ENCODE data around the gene RNFT2. TPM values are rescaled to one million over a fixed set of nuclear protein-coding genes. Genes with fewer than 3 reads are reported as not detected.

RNFT2 gene
- total RNA-seq, 2 donors from 2014 or later, result 0.32 to 4.7 TPM

DNA sequence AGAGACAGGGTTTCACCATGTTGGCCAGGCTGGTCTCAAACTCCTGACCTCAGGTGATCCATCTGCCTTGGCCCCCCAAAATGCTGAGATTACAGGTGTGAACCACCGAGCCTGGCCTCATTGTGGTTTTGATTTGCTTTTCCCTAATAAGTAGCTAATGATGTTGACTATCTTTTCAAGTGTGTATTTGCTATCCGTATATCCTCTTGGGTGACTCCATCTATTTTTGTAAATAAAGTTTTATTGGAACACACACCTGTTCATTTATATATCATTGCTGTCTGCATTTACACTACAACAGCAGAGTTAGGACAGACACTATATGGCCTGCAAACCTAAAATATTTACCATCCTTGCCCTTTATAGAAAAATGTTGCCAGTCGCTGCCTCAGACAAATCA lies 156.8 kb downstream of the RNFT2 start:
- no peaks in the 10 kb centered on the region for H3K27me3 ChIP-seq (replicated peaks; ENCODE audit: insufficient read depth)
- TF ChIP-seq POLR2A (IDR thresholded peaks at IDR 0.05), result no peak
- TF ChIP-seq, protein P1, sequence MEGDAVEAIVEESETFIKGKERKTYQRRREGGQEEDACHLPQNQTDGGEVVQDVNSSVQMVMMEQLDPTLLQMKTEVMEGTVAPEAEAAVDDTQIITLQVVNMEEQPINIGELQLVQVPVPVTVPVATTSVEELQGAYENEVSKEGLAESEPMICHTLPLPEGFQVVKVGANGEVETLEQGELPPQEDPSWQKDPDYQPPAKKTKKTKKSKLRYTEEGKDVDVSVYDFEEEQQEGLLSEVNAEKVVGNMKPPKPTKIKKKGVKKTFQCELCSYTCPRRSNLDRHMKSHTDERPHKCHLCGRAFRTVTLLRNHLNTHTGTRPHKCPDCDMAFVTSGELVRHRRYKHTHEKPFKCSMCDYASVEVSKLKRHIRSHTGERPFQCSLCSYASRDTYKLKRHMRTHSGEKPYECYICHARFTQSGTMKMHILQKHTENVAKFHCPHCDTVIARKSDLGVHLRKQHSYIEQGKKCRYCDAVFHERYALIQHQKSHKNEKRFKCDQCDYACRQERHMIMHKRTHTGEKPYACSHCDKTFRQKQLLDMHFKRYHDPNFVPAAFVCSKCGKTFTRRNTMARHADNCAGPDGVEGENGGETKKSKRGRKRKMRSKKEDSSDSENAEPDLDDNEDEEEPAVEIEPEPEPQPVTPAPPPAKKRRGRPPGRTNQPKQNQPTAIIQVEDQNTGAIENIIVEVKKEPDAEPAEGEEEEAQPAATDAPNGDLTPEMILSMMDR (IDR thresholded peaks at IDR 0.05), result no peak
- no peak overlapping the region for H3K27ac ChIP-seq
- intact Hi-C loops (cut with DNase I), result no loop called here
- DNase-seq (ENCODE audit: low spot score), result no peak
- no peaks in the 10 kb centered on the region for H3K4me1 ChIP-seq (replicated peaks)
- no peaks in the 10 kb centered on the region for H3K36me3 ChIP-seq
- H3K4me3 ChIP-seq, result no peak overlapping the region
- whole genome bisulfite sequencing, result 68% methylated on average over 3 of the region's 3 CpGs
- no peaks in the 10 kb centered on the region for H3K9me3 ChIP-seq

- TF ChIP-seq, protein P1 (IDR thresholded peaks at IDR 0.05), result no peak
- TF ChIP-seq POLR2A (IDR thresholded peaks at IDR 0.05) (no peak), POLR2AphosphoS5 (IDR thresholded peaks at IDR 0.05) (no peak)
- intact Hi-C loops (cut with DNase I), result no loop called here
Observed at GRCh38 chr12:116896411-116896924, 158.4 kb downstream of the RNFT2 start.

DNA sequence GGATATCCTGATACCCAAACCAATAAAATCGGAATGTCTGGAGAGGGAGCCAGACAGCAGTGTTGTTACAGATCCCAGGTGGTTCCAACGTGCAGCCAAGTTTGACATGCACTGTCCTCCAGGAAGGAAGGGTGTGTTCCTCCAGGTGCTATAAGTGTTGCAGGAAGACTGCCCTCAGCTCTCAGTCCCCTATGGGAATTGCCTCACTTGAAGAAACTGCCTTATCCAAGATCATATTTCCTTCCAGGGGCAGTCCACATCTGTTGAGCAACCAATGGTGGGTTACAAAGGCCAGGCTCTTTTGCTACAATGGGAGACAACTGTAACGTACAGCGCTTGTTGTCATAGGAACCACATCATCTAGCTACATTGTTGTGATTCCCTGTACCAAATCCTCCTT lies 159.4 kb downstream of the RNFT2 start:
- 72% methylated on average over 4 of the region's 4 CpGs for WGBS

More at GRCh38 chr12:116896411-116896924, 158.4 kb downstream of the RNFT2 start:
- Histone ChIP-seq H3K4me3 (no peak overlapping the region), H3K4me1 (replicated peaks) (no peaks in the 10 kb centered on the region), H3K27ac (no peak overlapping the region), H3K36me3 (no peaks in the 10 kb centered on the region), H3K27me3 (replicated peaks; ENCODE audit: insufficient read depth) (no peaks in the 10 kb centered on the region), H3K9me3 (no peaks in the 10 kb centered on the region)
- no peak for DNase-seq (ENCODE audit: low spot score)
- 63% methylated on average over 7 of the region's 7 CpGs for WGBS

DNA sequence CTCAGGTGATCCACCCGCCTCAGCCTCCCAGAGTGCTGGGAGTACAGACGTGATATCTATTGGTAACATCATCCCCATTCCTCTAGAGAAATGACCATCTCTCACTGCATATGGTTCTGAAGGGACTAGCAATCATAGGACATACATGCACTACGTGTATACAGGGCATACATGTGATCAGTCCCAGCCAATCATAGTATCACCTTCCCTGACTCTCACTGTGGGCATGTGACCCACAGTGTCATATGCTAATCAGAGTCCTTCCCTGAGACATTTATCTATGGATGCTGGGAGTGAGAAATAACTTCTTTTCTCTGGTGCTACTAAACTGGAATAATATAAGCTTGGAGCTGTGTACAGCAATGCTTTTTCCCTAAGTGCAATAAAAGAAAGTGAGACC lies 160.6 kb downstream of the RNFT2 start:
- intact Hi-C loops (cut with DNase I), result no loop called here
- H3K36me3 ChIP-seq, result no peaks in the 10 kb centered on the region
- no peaks in the 10 kb centered on the region for H3K9me3 ChIP-seq

More for the DNA sequence above, 159.4 kb downstream of the RNFT2 start:
- Histone ChIP-seq H3K27me3 (replicated peaks; ENCODE audit: insufficient read depth) (no peaks in the 10 kb centered on the region), H3K27ac (no peak overlapping the region), H3K4me3 (no peak overlapping the region), H3K36me3 (no peaks in the 10 kb centered on the region), H3K4me1 (replicated peaks) (no peaks in the 10 kb centered on the region), H3K9me3 (no peaks in the 10 kb centered on the region)
- DNase-seq (ENCODE audit: low spot score), result no peak
- TF ChIP-seq POLR2AphosphoS5 (IDR thresholded peaks at IDR 0.05) (no peak), POLR2A (IDR thresholded peaks at IDR 0.05) (no peak)
- TF ChIP-seq, protein P1 (IDR thresholded peaks at IDR 0.05), result no peak
- intact Hi-C loops (cut with DNase I), result no loop called here

DNA sequence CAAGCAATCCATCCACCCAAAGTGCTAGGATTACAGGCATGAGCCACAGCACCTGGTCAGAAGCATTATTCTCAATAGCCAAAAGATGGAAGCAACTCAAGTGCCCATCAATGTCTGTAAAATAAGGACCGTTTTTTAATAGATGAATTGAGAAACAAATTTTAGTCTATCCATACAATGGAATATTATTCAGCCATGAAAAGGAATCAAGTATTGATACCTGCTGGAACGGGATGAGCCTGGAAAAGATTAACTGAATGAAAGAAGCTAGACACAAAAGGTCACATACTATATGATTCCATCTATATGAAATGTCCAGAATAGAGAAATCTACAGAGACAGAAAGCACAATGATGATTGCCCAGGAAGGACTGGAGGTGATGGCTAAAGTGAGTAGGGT lies 163.5 kb downstream of the RNFT2 start:
- Histone ChIP-seq H3K4me3 (no peak overlapping the region), H3K27me3 (replicated peaks; ENCODE audit: insufficient read depth) (no peaks in the 10 kb centered on the region), H3K27ac (no peak overlapping the region), H3K36me3 (no peaks in the 10 kb centered on the region), H3K9me3 (no peaks in the 10 kb centered on the region), H3K4me1 (replicated peaks) (no peaks in the 10 kb centered on the region)
- 92% methylated on average over 2 of the region's 2 CpGs for WGBS
- intact Hi-C loops (cut with DNase I), result no loop called here
- DNase-seq (ENCODE audit: low spot score), result no peak
- TF ChIP-seq, protein P1 (IDR thresholded peaks at IDR 0.05), result no peak
- TF ChIP-seq POLR2A (IDR thresholded peaks at IDR 0.05) (no peak), POLR2AphosphoS5 (IDR thresholded peaks at IDR 0.05) (no peak)

More for the DNA sequence above, 160.6 kb downstream of the RNFT2 start:
- Histone ChIP-seq H3K4me1 (replicated peaks) (no peaks in the 10 kb centered on the region), H3K4me3 (no peak overlapping the region), H3K27me3 (replicated peaks; ENCODE audit: insufficient read depth) (no peaks in the 10 kb centered on the region), H3K27ac (no peak overlapping the region)
- TF ChIP-seq POLR2A (IDR thresholded peaks at IDR 0.05) (no peak), POLR2AphosphoS5 (IDR thresholded peaks at IDR 0.05) (no peak)
- TF ChIP-seq, protein P1 (IDR thresholded peaks at IDR 0.05), result no peak
- WGBS, result 68% methylated on average over 3 of the region's 3 CpGs
- DNase-seq (ENCODE audit: low spot score), result no peak
